Measurements from ENCODE around the gene SETD6. TPM values are rescaled to one million over a fixed set of nuclear protein-coding genes. Genes with fewer than 3 reads are reported as not detected.
"Not testable (repeated sequence)": the region's sequence is repeated elsewhere in the genome, so short reads cannot be mapped to it uniquely, and the experiment has no call there.

Gene SETD6
- total RNA-seq, 1 donor from 2014 or later = 25.0 TPM

- no peak overlapping the region for H3K4me3 ChIP-seq (ENCODE audit: low read depth, low read length)
- no peak for TF ChIP-seq CTCF (conservative IDR thresholded peaks at IDR 0.05; ENCODE audit: low read depth, low read length)
- no peak for DNase-seq (ENCODE audit: low read depth)
Measured at GRCh38 chr16:58485184-58485887, 30.0 kb upstream of the SETD6 start.

GRCh38 chr16:58487566-58488351, 27.6 kb upstream of the SETD6 start:
- peak; percentile 82 for TF ChIP-seq CTCF (conservative IDR thresholded peaks at IDR 0.05; ENCODE audit: low read depth, low read length)

GRCh38 chr16:58488531-58488930, 26.8 kb upstream of the SETD6 start:
- no peak overlapping the region for H3K4me3 ChIP-seq (ENCODE audit: low read depth, low read length)
- DNase-seq (ENCODE audit: low read depth) = no peak
- no peak for TF ChIP-seq CTCF (conservative IDR thresholded peaks at IDR 0.05; ENCODE audit: low read depth, low read length)

More at GRCh38 chr16:58487566-58488351, 27.6 kb upstream of the SETD6 start:
- no peak for DNase-seq (ENCODE audit: low read depth)
- no peak overlapping the region for H3K4me3 ChIP-seq (ENCODE audit: low read depth, low read length)

- H3K4me3 ChIP-seq (ENCODE audit: low read depth, low read length) = no peak overlapping the region
- no peak for TF ChIP-seq CTCF (conservative IDR thresholded peaks at IDR 0.05; ENCODE audit: low read depth, low read length)
- DNase-seq (ENCODE audit: low read depth) = no peak
Measured at GRCh38 chr16:58490065-58490464, 25.3 kb upstream of the SETD6 start.

- DNase-seq (ENCODE audit: low read depth); H3K4me3 ChIP-seq (ENCODE audit: low read depth, low read length): not testable (repeated sequence)
Measured at GRCh38 chr16:58490539-58490938, 24.8 kb upstream of the SETD6 start.

- TF ChIP-seq CTCF (conservative IDR thresholded peaks at IDR 0.05; ENCODE audit: low read depth, low read length) = no peak
- H3K4me3 ChIP-seq (ENCODE audit: low read depth, low read length) = no peak overlapping the region
- no peak for DNase-seq (ENCODE audit: low read depth)
Measured at GRCh38 chr16:58492066-58492465, 23.3 kb upstream of the SETD6 start.

GRCh38 chr16:58492735-58493134, 22.6 kb upstream of the SETD6 start:
- H3K4me3 ChIP-seq (ENCODE audit: low read depth, low read length) = no peak overlapping the region
- TF ChIP-seq CTCF (conservative IDR thresholded peaks at IDR 0.05; ENCODE audit: low read depth, low read length) = no peak
- no peak for DNase-seq (ENCODE audit: low read depth)

Data from epithelial cell of proximal tubule (primary cell).